Measurements from ENCODE around the gene CPLX1. TPM values are rescaled to one million over a fixed set of nuclear protein-coding genes. Genes with fewer than 3 reads are reported as not detected.

The CPLX1 gene
- total RNA-seq, 2 experiments from 2014 or later, result 0.21 to 0.25 TPM

DNA sequence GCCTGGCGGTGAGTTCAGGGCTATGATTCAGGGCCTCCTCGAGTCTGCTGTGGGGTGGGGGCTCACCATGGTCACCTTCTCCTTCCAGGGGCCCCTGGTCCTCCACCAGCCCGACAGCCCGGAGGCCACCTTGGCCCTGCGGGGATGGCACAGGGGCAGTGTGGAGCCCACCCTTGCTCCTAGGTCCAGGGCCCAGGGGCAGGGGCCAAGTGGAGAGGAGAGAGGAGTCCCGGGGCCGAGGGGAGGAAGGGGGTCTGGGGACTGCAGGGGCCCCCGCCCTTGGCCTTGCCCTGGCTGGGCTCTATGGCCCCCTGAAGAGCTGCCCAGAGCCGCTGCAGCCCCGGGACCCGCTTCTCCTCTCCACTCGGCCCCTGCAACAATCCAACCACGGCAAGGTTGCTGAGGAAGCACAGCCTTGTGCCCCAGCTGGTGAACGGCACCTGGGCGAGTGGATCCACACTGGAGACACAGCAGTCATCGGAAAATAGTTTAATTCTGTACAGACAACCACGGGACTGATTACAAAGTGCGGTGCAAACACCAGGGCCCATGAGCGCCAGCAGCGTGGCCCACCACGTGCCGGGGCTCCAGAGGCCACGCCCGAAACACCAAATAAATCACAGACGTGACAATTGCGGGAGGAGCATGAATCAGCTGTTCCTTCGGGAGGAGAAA is 23.0 kb upstream of the CPLX1 start:
- Histone ChIP-seq H2AFZ (ENCODE audit: low read length) (no peak overlapping the region), H3K4me1 (ENCODE audit: insufficient read depth, low read length, poor library complexity, severe bottlenecking) (no peaks in the 10 kb centered on the region), H3K27ac (ENCODE audit: low read depth, low read length, poor library complexity, severe bottlenecking) (no peak overlapping the region), H3K79me2 (ENCODE audit: insufficient read depth, low read depth, low read length) (no peaks in the 10 kb centered on the region), H3K4me3 (ENCODE audit: low read depth, low read length, poor library complexity, severe bottlenecking) (no peak overlapping the region), H3K9me2 (ENCODE audit: insufficient read depth, low read length) (no peaks in the 10 kb centered on the region), H3K4me2 (ENCODE audit: low read length) (no peak overlapping the region), H3K9me3 (ENCODE audit: low read length) (no peaks in the 10 kb centered on the region; the same call in 1 of the 2 replicates), H4K20me1 (ENCODE audit: insufficient read depth, low read length) (no peaks in the 10 kb centered on the region), H3K36me3 (ENCODE audit: insufficient read depth, low read length) (peaks cover 41% of the 10 kb centered on the region)
- intact Hi-C loops (cut with micrococcal nuclease; ENCODE audit: unreplicated experiment), result no loop called here
- POLR2A ChIA-PET, result no interaction called here
- CTCF ChIA-PET (ENCODE audit: unreplicated experiment), result no interaction called here
- TF ChIP-seq, protein P1, sequence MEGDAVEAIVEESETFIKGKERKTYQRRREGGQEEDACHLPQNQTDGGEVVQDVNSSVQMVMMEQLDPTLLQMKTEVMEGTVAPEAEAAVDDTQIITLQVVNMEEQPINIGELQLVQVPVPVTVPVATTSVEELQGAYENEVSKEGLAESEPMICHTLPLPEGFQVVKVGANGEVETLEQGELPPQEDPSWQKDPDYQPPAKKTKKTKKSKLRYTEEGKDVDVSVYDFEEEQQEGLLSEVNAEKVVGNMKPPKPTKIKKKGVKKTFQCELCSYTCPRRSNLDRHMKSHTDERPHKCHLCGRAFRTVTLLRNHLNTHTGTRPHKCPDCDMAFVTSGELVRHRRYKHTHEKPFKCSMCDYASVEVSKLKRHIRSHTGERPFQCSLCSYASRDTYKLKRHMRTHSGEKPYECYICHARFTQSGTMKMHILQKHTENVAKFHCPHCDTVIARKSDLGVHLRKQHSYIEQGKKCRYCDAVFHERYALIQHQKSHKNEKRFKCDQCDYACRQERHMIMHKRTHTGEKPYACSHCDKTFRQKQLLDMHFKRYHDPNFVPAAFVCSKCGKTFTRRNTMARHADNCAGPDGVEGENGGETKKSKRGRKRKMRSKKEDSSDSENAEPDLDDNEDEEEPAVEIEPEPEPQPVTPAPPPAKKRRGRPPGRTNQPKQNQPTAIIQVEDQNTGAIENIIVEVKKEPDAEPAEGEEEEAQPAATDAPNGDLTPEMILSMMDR (conservative IDR thresholded peaks at IDR 0.05; ENCODE audit: low read length), result no peak
- TF ChIP-seq EZH2phosphoT487 (IDR thresholded peaks at IDR 0.05; ENCODE audit: borderline replicate concordance, low read depth, low read length), result no peak
- DNase-seq (ENCODE audit: low spot score), result no peak
- no TSS peak for BruUV-seq (replicated peaks)

- peaks cover 43% of the 10 kb centered on the region for H3K36me3 ChIP-seq (ENCODE audit: insufficient read depth, low read length)
- no peaks in the 10 kb centered on the region for H4K20me1 ChIP-seq (ENCODE audit: insufficient read depth, low read length)
- BruUV-seq (replicated peaks), result no TSS peak
- H3K4me2 ChIP-seq (ENCODE audit: low read length), result no peak overlapping the region
- no peak overlapping the region for H3K27ac ChIP-seq (ENCODE audit: low read depth, low read length, poor library complexity, severe bottlenecking)
- no peak overlapping the region for H3K4me3 ChIP-seq (ENCODE audit: low read depth, low read length, poor library complexity, severe bottlenecking)
- CTCF ChIA-PET (ENCODE audit: unreplicated experiment), result no interaction called here
- H3K4me1 ChIP-seq (ENCODE audit: insufficient read depth, low read length, poor library complexity, severe bottlenecking), result no peaks in the 10 kb centered on the region
- TF ChIP-seq EZH2phosphoT487 (IDR thresholded peaks at IDR 0.05; ENCODE audit: borderline replicate concordance, low read depth, low read length), result no peak
- TF ChIP-seq, protein P1 (conservative IDR thresholded peaks at IDR 0.05; ENCODE audit: low read length), result no peak
- no peaks in the 10 kb centered on the region for H3K79me2 ChIP-seq (ENCODE audit: insufficient read depth, low read depth, low read length)
- no peak for DNase-seq (ENCODE audit: low spot score)
- no peaks in the 10 kb centered on the region; the same call in 1 of the 2 replicates for H3K9me3 ChIP-seq (ENCODE audit: low read length)
- intact Hi-C loops (cut with micrococcal nuclease; ENCODE audit: unreplicated experiment), result no loop called here
- H3K9me2 ChIP-seq (ENCODE audit: insufficient read depth, low read length), result no peaks in the 10 kb centered on the region
- no peak overlapping the region for H2AFZ ChIP-seq (ENCODE audit: low read length)
- POLR2A ChIA-PET, result no interaction called here
Observed at GRCh38 chr4:848307-848691, 22.4 kb upstream of the CPLX1 start.

- intact Hi-C loops (cut with micrococcal nuclease; ENCODE audit: unreplicated experiment), result no loop called here
- no peaks in the 10 kb centered on the region; the same call in 1 of the 2 replicates for H3K9me3 ChIP-seq (ENCODE audit: low read length)
- ChIA-PET POLR2A (no interaction called here), CTCF (ENCODE audit: unreplicated experiment) (no interaction called here)
- peaks cover 51% of the 10 kb centered on the region for H3K36me3 ChIP-seq (ENCODE audit: insufficient read depth, low read length)
- no peak overlapping the region for H3K4me2 ChIP-seq (ENCODE audit: low read length)
- no peak for TF ChIP-seq EZH2phosphoT487 (IDR thresholded peaks at IDR 0.05; ENCODE audit: borderline replicate concordance, low read depth, low read length)
- TF ChIP-seq, protein P1 (conservative IDR thresholded peaks at IDR 0.05; ENCODE audit: low read length), result no peak
- no TSS peak for BruUV-seq (replicated peaks)
- H3K79me2 ChIP-seq (ENCODE audit: insufficient read depth, low read depth, low read length), result no peaks in the 10 kb centered on the region
- H4K20me1 ChIP-seq (ENCODE audit: insufficient read depth, low read length), result no peaks in the 10 kb centered on the region
- no peak overlapping the region for H2AFZ ChIP-seq (ENCODE audit: low read length)
- no peaks in the 10 kb centered on the region for H3K4me1 ChIP-seq (ENCODE audit: insufficient read depth, low read length, poor library complexity, severe bottlenecking)
- H3K4me3 ChIP-seq (ENCODE audit: low read depth, low read length, poor library complexity, severe bottlenecking), result no peak overlapping the region
- no peaks in the 10 kb centered on the region for H3K9me2 ChIP-seq (ENCODE audit: insufficient read depth, low read length)
- no peak for DNase-seq (ENCODE audit: low spot score)
- no peak overlapping the region for H3K27ac ChIP-seq (ENCODE audit: low read depth, low read length, poor library complexity, severe bottlenecking)
Observed at GRCh38 chr4:845836-846251, 19.9 kb upstream of the CPLX1 start.
